OCI-LY7 (cell line): Measurements from ENCODE around the gene ARL13B. TPM values are rescaled to one million over a fixed set of nuclear protein-coding genes. Genes with fewer than 3 reads are reported as not detected.

Experiments
- BruUV-seq: library from RNA; stranded (reverse); fragments of 400-500 nt; replicated peaks from 2 replicates; lab custom pipeline; 2021; lab: Mats Ljungman, UMichigan
- CTCF ChIA-PET: fragments of 300-600 bp; sonication (Branson Sonifier 250); formaldehyde crosslinking; loops from one replicate; lab custom pipeline; 2022; ENCODE audit warnings: antibody characterized with exemption; ENCODE audit not compliant: unreplicated experiment; lab: Charles Lee
- POLR2A ChIA-PET: fragments of 300-600 bp; sonication (Branson Sonifier 250); formaldehyde crosslinking; loops from one replicate; lab custom pipeline; 2022; ENCODE audit warnings: antibody characterized with exemption; lab: Charles Lee
- DNase-seq: peaks from one replicate; pipeline ENCODE4 v3.0.0-alpha.2; 2015; ENCODE audit warnings: low spot score
- H2AFZ ChIP-seq: fragments of 200-600 bp; sonication (generic), shearing (Covaris generic); 2 replicates; pipeline ENCODE4 v1.6.1; 2014; ENCODE audit warnings: mild to moderate bottlenecking, antibody characterized with exemption, low read length, moderate library complexity
- H3K27ac ChIP-seq: fragments of 200-600 bp; sonication (generic); 2 replicates; pipeline ENCODE4 v1.5.1; 2014; ENCODE audit warnings: mixed run types, low read depth, mild to moderate bottlenecking, moderate library complexity, low read length, inconsistent platforms; ENCODE audit not compliant: poor library complexity, severe bottlenecking
- H3K36me3 ChIP-seq: fragments of 200-600 bp; sonication (generic); 2 replicates; pipeline ENCODE4 v1.6.1; 2014; ENCODE audit warnings: mild to moderate bottlenecking, antibody characterized with exemption, low read length, moderate library complexity, mixed read lengths; ENCODE audit not compliant: insufficient read depth
- H3K4me1 ChIP-seq: fragments of 200-600 bp; sonication (generic); 2 replicates; pipeline ENCODE4 v1.5.1; 2014; ENCODE audit warnings: mild to moderate bottlenecking, low read length; ENCODE audit not compliant: insufficient read depth, poor library complexity, severe bottlenecking
- H3K4me2 ChIP-seq: fragments of 200-600 bp; sonication (generic); 2 replicates; pipeline ENCODE4 v1.6.1; 2014; ENCODE audit warnings: mild to moderate bottlenecking, low read length
- H3K4me3 ChIP-seq: fragments of 200-600 bp; sonication (generic); 2 replicates; pipeline ENCODE4 v1.5.1; 2014; ENCODE audit warnings: mild to moderate bottlenecking, low read depth, low read length; ENCODE audit not compliant: poor library complexity, severe bottlenecking
- H3K79me2 ChIP-seq: fragments of 200-600 bp; sonication (generic); 2 replicates; pipeline ENCODE4 v1.6.1; 2016; ENCODE audit warnings: low read depth, mild to moderate bottlenecking, low read length, moderate library complexity, mixed read lengths; ENCODE audit not compliant: insufficient read depth
- H3K9me2 ChIP-seq: fragments of 200-600 bp; sonication (generic); 2 replicates; pipeline ENCODE4 v1.6.1; 2016; ENCODE audit warnings: mild to moderate bottlenecking, low read length, mixed read lengths; ENCODE audit not compliant: insufficient read depth
- H3K9me3 ChIP-seq: fragments of 200-600 bp; sonication (generic); 2 replicates; pipeline ENCODE4 v1.6.1; 2014; ENCODE audit warnings: mild to moderate bottlenecking, mixed run types, low read length, mixed read lengths
- H4K20me1 ChIP-seq: fragments of 200-600 bp; sonication (generic); 2 replicates; pipeline ENCODE4 v1.6.1; 2014; ENCODE audit warnings: mild to moderate bottlenecking, antibody characterized with exemption, low read length, moderate library complexity, mixed read lengths; ENCODE audit not compliant: insufficient read depth
- EZH2phosphoT487 ChIP-seq: fragments of 200-600 bp; sonication (generic); IDR thresholded peaks from 2 replicates; pipeline ENCODE4 v1.6.1; 2018; ENCODE audit warnings: low read depth, borderline replicate concordance, mild to moderate bottlenecking, mixed run types, antibody characterized with exemption, low read length, moderate library complexity, mixed read lengths
- intact Hi-C: fragments of 100-400 bp; cut with micrococcal nuclease; formaldehyde crosslinking; loops from one replicate; pipeline ENCODE4 v1.10.0; 2022; ENCODE audit not compliant: unreplicated experiment
- total RNA-seq, 2 experiments: library from RNA; depleted of rRNA in 1 of 2; stranded (reverse); fragments of >200 nt in 1 of 2; shearing (Covaris generic) in 1 of 2; gene quantifications; 2 replicates each; pipeline ENCODE4 v1.2.3, GENCODE V29; 2014 to 2022
- TF ChIP-seq, protein P1 (sequence below): fragments of 200-600 bp; sonication (generic); conservative IDR thresholded peaks from 2 replicates; pipeline ENCODE4 v1.5.1; 2014; ENCODE audit warnings: mild to moderate bottlenecking, antibody characterized with exemption, low read length, moderate library complexity, mixed read lengths

The ARL13B gene
- total RNA-seq, 2 experiments from 2014 or later: 5.4 to 12.0 TPM

- no peaks in the 10 kb centered on the region for H4K20me1 ChIP-seq
- no peaks in the 10 kb centered on the region for H3K79me2 ChIP-seq
- TF ChIP-seq, protein P1, sequence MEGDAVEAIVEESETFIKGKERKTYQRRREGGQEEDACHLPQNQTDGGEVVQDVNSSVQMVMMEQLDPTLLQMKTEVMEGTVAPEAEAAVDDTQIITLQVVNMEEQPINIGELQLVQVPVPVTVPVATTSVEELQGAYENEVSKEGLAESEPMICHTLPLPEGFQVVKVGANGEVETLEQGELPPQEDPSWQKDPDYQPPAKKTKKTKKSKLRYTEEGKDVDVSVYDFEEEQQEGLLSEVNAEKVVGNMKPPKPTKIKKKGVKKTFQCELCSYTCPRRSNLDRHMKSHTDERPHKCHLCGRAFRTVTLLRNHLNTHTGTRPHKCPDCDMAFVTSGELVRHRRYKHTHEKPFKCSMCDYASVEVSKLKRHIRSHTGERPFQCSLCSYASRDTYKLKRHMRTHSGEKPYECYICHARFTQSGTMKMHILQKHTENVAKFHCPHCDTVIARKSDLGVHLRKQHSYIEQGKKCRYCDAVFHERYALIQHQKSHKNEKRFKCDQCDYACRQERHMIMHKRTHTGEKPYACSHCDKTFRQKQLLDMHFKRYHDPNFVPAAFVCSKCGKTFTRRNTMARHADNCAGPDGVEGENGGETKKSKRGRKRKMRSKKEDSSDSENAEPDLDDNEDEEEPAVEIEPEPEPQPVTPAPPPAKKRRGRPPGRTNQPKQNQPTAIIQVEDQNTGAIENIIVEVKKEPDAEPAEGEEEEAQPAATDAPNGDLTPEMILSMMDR: no peak
- TF ChIP-seq EZH2phosphoT487: no peak
- intact Hi-C loops: no loop called here
- H3K4me3 ChIP-seq: no peak overlapping the region
- ChIA-PET POLR2A (interaction anchor here (1.7 kb wide), 1 partner anchor 15 kb away, joined by 4 read pairs; no protein-coding TSS in a partner anchor), CTCF (no interaction called here)
- BruUV-seq: no TSS peak
- no peaks in the 10 kb centered on the region for H3K4me1 ChIP-seq
- H3K27ac ChIP-seq: no peak overlapping the region
- H3K4me2 ChIP-seq: no peak overlapping the region
- no peaks in the 10 kb centered on the region for H3K9me3 ChIP-seq
- no peaks in the 10 kb centered on the region for H3K36me3 ChIP-seq
- H3K9me2 ChIP-seq: no peaks in the 10 kb centered on the region
- DNase-seq: no peak
- H2AFZ ChIP-seq: no peak overlapping the region
Measured at GRCh38 chr3:93992207-93992606, 12.3 kb downstream of the ARL13B start.

DNA sequence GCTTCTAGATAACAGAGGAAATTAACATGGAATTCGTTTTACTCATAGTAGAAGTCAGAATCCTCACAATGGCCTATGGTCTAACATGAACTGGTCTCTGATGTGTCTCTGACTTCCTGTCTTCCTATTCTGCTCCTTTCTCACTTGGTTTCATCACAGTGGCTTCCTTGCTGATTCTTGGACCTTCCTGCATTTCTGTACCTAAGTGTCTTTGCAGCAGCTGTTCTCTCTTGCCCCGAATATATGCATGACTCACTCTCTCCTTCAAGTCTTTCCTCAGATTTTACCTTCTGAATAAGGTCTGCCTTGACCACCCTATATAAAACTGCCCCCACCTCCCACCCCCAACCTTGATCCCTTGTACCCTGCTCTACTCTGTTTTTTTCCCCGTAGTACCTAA lies 14.1 kb downstream of the ARL13B start:
- no peak overlapping the region for H3K4me3 ChIP-seq
- no peak overlapping the region for H3K4me2 ChIP-seq
- H3K36me3 ChIP-seq: no peaks in the 10 kb centered on the region
- no peaks in the 10 kb centered on the region for H4K20me1 ChIP-seq
- H2AFZ ChIP-seq: no peak overlapping the region
- no peak for TF ChIP-seq EZH2phosphoT487
- TF ChIP-seq, protein P1: no peak
- DNase-seq: no peak
- H3K9me2 ChIP-seq: no peaks in the 10 kb centered on the region
- BruUV-seq: no TSS peak
- H3K4me1 ChIP-seq: no peaks in the 10 kb centered on the region
- H3K9me3 ChIP-seq: no peaks in the 10 kb centered on the region
- H3K79me2 ChIP-seq: no peaks in the 10 kb centered on the region
- intact Hi-C loops: no loop called here
- ChIA-PET CTCF (no interaction called here), POLR2A (interaction anchor here (0.6 to 1.8 kb wide), 3 partner anchors 13 to 678 kb away, joined by 3 to 7 read pairs (median 3); no protein-coding TSS in a partner anchor)
- H3K27ac ChIP-seq: no peak overlapping the region

GRCh38 chr3:94001191-94001590 lies 21.2 kb downstream of the ARL13B start:
- Histone ChIP-seq H3K4me2 (no peak overlapping the region), H3K4me3 (no peak overlapping the region), H2AFZ (no peak overlapping the region), H3K27ac (no peak overlapping the region), H3K4me1 (no peaks in the 10 kb centered on the region), H3K36me3 (no peaks in the 10 kb centered on the region), H3K9me2 (no peaks in the 10 kb centered on the region), H3K79me2 (no peaks in the 10 kb centered on the region), H3K9me3 (no peaks in the 10 kb centered on the region), H4K20me1 (no peaks in the 10 kb centered on the region)
- ChIA-PET POLR2A (interaction anchor here (0.9 to 1.0 kb wide), 4 partner anchors 11 to 21 kb away, joined by 3 to 4 read pairs (median 3); partner anchors contain the start of gene ARL13B), CTCF (no interaction called here)
- intact Hi-C loops: loop anchor here (10.0 kb wide), 1 partner anchor 56 kb away; no protein-coding TSS in a partner anchor
- TF ChIP-seq EZH2phosphoT487: no peak
- TF ChIP-seq, protein P1: no peak
- no peak for DNase-seq
- no TSS peak for BruUV-seq
